ENCODE data around the gene ACSM5. TPM values are rescaled to one million over a fixed set of nuclear protein-coding genes. Genes with fewer than 3 reads are reported as not detected.

The ACSM5 gene, protein sequence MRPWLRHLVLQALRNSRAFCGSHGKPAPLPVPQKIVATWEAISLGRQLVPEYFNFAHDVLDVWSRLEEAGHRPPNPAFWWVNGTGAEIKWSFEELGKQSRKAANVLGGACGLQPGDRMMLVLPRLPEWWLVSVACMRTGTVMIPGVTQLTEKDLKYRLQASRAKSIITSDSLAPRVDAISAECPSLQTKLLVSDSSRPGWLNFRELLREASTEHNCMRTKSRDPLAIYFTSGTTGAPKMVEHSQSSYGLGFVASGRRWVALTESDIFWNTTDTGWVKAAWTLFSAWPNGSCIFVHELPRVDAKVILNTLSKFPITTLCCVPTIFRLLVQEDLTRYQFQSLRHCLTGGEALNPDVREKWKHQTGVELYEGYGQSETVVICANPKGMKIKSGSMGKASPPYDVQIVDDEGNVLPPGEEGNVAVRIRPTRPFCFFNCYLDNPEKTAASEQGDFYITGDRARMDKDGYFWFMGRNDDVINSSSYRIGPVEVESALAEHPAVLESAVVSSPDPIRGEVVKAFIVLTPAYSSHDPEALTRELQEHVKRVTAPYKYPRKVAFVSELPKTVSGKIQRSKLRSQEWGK
- total RNA-seq (2021) (not detected in 2 replicates), Bru-seq, nascent RNA (not detected), BruChase-seq, experiment 1, labeled RNA remaining after a 2-hour chase (not detected), BruChase-seq, experiment 2, labeled RNA remaining after a 6-hour chase (not detected)
- long read RNA-seq = 0 reads

DNA sequence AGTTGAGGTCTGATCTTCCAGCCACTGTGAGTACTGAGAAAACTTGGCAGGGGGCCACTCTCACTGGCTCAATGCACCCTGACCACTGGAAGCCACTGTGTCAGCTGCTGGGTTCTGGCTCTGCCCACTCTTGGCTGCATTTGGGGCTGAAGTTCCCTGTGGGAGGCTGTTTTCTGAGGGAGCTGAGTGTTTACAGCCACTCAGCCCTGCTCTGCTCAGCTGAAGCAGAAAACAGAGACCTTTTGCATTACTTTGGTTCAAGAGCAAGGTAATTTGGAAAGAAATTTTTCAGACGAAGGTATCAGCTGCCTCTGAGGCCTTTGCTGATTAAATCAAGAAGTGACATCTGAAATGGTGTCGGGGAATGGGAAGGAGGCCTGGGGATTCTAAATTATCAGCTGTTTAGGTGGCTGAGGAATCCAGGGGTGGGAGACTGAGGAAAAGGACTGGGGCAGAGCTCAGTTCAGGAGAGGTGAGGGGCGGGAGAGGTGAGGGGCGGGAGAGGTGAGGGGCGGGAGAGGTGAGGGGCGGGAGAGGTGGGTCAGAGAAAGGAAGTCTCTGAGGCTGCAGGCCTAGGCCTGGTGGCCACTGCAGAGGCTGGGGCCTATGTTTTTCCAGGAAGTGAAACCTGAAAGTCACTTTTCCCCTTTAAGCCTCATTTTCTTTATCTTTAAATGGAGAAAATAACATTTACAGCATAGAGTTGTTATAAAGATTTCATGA lies at the start of gene ACSM5:
ACSM5 (plus strand) TSS at position 137 of the 723 bp plus-strand sequence. CDS start 1,951 bp downstream, outside the sequence.
- Histone ChIP-seq H3K4me1 (ENCODE audit: insufficient read depth, low read length, poor library complexity, severe bottlenecking) (no peaks in the 10 kb centered on the region), H3K36me3 (ENCODE audit: insufficient read depth, low read length, poor library complexity, severe bottlenecking) (no peaks in the 10 kb centered on the region), H3K9me3 (ENCODE audit: low read depth, low read length, poor library complexity, severe bottlenecking) (no peaks in the 10 kb centered on the region), H3K4me3 (ENCODE audit: low read depth, low read length, poor library complexity, severe bottlenecking) (no peak within 1 kb of the TSS), H3K27ac (ENCODE audit: low read depth, low read length, poor library complexity, severe bottlenecking) (no peak within 1 kb of the TSS), H3K27me3 (replicated peaks; ENCODE audit: insufficient read depth, low read depth, low read length, poor library complexity) (no peaks in the 10 kb centered on the region)
- no peak for DNase-seq (ENCODE audit: low spot score)
- TF ChIP-seq EZH2 (IDR thresholded peaks at IDR 0.05; ENCODE audit: borderline replicate concordance, low read depth, low read length, poor library complexity, severe bottlenecking) = no peak
- TF ChIP-seq, protein P1, sequence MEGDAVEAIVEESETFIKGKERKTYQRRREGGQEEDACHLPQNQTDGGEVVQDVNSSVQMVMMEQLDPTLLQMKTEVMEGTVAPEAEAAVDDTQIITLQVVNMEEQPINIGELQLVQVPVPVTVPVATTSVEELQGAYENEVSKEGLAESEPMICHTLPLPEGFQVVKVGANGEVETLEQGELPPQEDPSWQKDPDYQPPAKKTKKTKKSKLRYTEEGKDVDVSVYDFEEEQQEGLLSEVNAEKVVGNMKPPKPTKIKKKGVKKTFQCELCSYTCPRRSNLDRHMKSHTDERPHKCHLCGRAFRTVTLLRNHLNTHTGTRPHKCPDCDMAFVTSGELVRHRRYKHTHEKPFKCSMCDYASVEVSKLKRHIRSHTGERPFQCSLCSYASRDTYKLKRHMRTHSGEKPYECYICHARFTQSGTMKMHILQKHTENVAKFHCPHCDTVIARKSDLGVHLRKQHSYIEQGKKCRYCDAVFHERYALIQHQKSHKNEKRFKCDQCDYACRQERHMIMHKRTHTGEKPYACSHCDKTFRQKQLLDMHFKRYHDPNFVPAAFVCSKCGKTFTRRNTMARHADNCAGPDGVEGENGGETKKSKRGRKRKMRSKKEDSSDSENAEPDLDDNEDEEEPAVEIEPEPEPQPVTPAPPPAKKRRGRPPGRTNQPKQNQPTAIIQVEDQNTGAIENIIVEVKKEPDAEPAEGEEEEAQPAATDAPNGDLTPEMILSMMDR (conservative IDR thresholded peaks at IDR 0.05; ENCODE audit: low read depth, low read length) = no peak
- no TSS peak for BruUV-seq (replicated peaks)
- CTCF ChIA-PET = no interaction called here
- intact Hi-C loops (cut with micrococcal nuclease; ENCODE audit: unreplicated experiment) = no loop called here
- POLR2A ChIA-PET (ENCODE audit: low non-redundant PET) = no interaction called here

DNA sequence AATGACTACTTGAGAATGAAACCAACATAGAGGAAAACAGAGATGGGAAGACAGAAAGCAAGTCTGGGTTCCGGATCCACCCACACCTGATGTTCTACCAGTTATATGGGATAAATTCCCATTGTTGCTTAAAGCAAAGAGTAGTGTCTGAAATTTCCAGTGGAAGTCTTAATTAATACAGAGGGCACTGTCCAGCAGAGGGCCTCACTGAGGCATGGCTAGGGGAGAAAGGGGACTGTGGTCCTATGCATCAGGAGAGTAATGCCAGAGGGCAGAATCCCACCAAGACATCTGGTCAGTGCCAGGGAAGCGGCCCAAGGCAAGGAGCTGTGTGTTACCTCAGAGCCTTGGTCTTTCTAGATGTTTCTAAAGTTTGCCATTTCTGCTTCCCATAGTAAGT lies 49.3 kb upstream of the ACSM5 start:
- H3K4me3 ChIP-seq (ENCODE audit: low read depth, low read length, poor library complexity, severe bottlenecking) = no peak overlapping the region
- no peak overlapping the region for H3K27ac ChIP-seq (ENCODE audit: low read depth, low read length, poor library complexity, severe bottlenecking)
- POLR2A ChIA-PET (ENCODE audit: low non-redundant PET) = no interaction called here
- TF ChIP-seq, protein P1 (conservative IDR thresholded peaks at IDR 0.05; ENCODE audit: low read depth, low read length) = peak; percentile 53
- TF ChIP-seq EZH2 (IDR thresholded peaks at IDR 0.05; ENCODE audit: borderline replicate concordance, low read depth, low read length, poor library complexity, severe bottlenecking) = no peak
- intact Hi-C loops (cut with micrococcal nuclease; ENCODE audit: unreplicated experiment) = no loop called here
- H3K27me3 ChIP-seq (replicated peaks; ENCODE audit: insufficient read depth, low read depth, low read length, poor library complexity) = peaks cover 17% of the 10 kb centered on the region
- no peaks in the 10 kb centered on the region for H3K36me3 ChIP-seq (ENCODE audit: insufficient read depth, low read length, poor library complexity, severe bottlenecking)
- BruUV-seq (replicated peaks) = no TSS peak
- H3K9me3 ChIP-seq (ENCODE audit: low read depth, low read length, poor library complexity, severe bottlenecking) = no peaks in the 10 kb centered on the region
- peak; percentile 15 for DNase-seq (ENCODE audit: low spot score)
- CTCF ChIA-PET = no interaction called here
- H3K4me1 ChIP-seq (ENCODE audit: insufficient read depth, low read length, poor library complexity, severe bottlenecking) = no peaks in the 10 kb centered on the region

DNA sequence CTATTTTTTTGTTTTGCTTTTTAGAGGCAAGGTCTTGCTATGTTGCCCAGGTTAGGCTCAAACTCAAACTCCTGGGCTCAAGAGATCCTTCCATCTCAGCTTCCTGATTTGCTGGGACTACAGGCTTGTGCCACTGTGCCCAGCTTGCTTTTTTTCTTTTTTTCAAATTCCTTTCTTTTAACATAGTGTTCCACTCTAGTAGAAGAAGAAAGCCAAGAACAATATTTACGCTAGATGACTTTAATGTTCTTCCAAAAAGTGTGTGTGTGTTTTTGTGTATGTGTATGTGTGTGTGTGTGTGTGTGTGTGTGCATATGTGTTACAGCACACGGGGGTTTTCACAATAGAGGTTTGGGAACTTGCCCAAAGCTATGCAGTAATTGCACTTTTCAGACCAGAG lies 46.1 kb upstream of the ACSM5 start:
- TF ChIP-seq, protein P1 (conservative IDR thresholded peaks at IDR 0.05; ENCODE audit: low read depth, low read length) = no peak
- no peak for TF ChIP-seq EZH2 (IDR thresholded peaks at IDR 0.05; ENCODE audit: borderline replicate concordance, low read depth, low read length, poor library complexity, severe bottlenecking)
- Histone ChIP-seq H3K36me3 (ENCODE audit: insufficient read depth, low read length, poor library complexity, severe bottlenecking) (no peaks in the 10 kb centered on the region), H3K27ac (ENCODE audit: low read depth, low read length, poor library complexity, severe bottlenecking) (no peak overlapping the region), H3K9me3 (ENCODE audit: low read depth, low read length, poor library complexity, severe bottlenecking) (no peaks in the 10 kb centered on the region), H3K4me1 (ENCODE audit: insufficient read depth, low read length, poor library complexity, severe bottlenecking) (no peaks in the 10 kb centered on the region), H3K4me3 (ENCODE audit: low read depth, low read length, poor library complexity, severe bottlenecking) (no peak overlapping the region), H3K27me3 (replicated peaks; ENCODE audit: insufficient read depth, low read depth, low read length, poor library complexity) (peaks cover 17% of the 10 kb centered on the region)
- POLR2A ChIA-PET (ENCODE audit: low non-redundant PET) = no interaction called here
- no peak for DNase-seq (ENCODE audit: low spot score)
- no TSS peak for BruUV-seq (replicated peaks)
- intact Hi-C loops (cut with micrococcal nuclease; ENCODE audit: unreplicated experiment) = no loop called here
- CTCF ChIA-PET = no interaction called here

Data from A673 (cell line).